GM12892 (cell line): Measurements from ENCODE around the gene MOB2.

Source experiments
- DNase-seq: peaks from one replicate; pipeline ENCODE4 v3.0.0; 2011; ENCODE audit not compliant: insufficient read length
- FAIRE-seq: peaks from 2 replicates; lab custom pipeline; 2011; peaks lifted over from hg19 to GRCh38; lab: Jason Lieb, UNC
- POLR2A ChIP-seq: IDR thresholded peaks from 2 replicates; pipeline ENCODE4 v1.6.1; 2011; ENCODE audit warnings: low read depth, low read length, control low read depth
- POLR2AphosphoS5 ChIP-seq: IDR thresholded peaks from 2 replicates; pipeline ENCODE4 v1.6.1; 2011; ENCODE audit warnings: low read depth, low read length, control low read depth
- TAF1 ChIP-seq: IDR thresholded peaks from 2 replicates; pipeline ENCODE4 v1.6.1; 2011; ENCODE audit warnings: low read depth, mild to moderate bottlenecking, control low read depth, low read length, borderline replicate concordance

The MOB2 gene

DNA sequence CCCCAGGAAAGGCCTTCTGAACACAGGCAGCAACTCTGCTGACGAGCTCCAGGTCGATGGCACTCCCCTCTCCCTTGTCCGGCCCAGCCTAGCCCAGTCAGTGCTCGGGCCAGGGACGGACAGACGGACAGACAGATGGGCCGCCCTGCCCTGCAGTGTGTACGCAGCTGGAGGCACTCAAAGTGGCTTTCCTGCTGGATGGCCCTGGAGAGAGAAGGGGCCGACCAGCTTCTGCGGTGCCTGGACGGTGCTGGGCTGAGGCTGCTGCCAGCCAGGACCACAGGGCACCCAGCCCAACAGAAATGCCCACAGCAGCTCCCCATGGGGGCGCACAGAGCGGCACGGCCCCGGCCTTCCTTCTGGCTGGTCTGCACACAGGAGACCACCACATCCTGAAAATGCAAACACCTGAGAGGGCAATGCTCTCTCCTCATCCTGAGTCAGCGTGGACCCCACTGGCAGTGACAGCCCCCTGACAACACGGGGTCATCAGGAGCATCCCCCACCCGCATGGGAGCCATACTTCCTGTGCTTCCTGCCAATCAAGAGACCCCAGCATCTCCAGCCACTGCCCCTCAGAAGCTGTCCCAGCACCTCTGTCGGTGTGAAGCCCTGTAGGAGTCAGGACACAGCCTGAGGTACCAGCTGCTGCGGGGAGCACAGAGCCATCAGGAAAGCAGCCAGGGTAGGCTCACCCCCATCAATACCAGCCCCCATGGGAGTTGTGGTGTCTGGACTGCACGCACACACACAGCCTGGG, 692 bp upstream of the MOB2 start:
- DNase-seq (no peak), FAIRE-seq (no peak)
- TF ChIP-seq TAF1 (no peak), POLR2AphosphoS5 (no peak)

DNA sequence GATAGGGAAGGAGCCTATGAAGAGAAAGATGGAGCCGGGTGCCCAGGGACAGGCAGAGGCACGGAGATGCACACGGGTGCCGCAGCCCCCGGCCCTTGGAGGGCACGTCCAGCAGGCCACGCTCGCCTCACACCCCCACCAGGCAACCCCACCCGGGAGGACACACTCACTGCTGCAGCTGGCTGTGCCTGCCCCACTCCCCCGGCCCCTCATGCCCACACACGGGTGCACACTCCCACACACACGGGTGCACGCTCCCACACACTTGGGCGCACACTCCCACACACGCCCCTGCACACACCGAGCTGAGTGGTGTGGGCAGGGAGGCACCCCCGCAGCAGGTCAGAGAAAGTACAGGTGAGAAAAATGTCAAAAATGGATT, 1.1 kb downstream of the MOB2 start:
- no peak for DNase-seq
- TF ChIP-seq POLR2A: no peak
- TF ChIP-seq POLR2AphosphoS5: no peak
- TF ChIP-seq TAF1: no peak
- no peak for FAIRE-seq

DNA sequence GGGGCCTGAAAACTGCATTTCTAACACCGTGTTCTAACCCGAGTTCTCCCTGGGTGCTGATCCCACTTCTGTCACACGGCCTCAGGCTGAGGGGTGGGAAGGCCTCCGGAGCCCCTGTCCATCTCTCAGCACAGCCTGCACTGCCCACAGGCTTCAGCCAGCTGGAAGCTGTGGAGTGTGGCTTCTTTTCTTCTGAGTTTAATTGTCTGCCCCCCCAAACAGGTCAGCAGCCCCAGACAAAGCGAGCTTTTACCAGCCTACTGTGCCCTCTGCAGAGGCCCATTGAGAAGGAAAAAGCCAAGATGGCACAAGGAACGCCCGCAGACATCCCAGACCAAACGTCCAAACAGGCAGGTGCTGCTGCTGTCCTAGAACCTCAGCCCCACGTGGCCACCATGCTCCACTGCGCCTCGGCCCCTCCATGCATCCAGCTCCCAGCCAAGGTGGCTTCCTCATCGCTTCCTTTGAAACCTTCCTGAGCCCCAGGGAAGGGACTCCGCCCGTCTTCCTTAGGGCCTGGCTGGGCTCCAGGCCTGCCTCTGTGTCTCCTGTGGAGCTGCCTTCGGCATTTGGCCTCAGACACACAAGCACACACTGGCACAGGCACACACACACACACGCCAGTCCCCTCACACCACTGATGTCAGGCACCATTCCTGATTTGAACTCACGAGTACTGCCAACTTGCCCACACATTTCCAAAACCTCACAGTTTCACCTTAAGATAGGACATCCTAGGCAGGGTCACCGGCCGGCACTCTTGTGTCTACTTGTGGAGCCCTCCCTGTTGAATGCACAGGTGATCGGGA, 1.7 kb downstream of the MOB2 start:
- TF ChIP-seq POLR2A: no peak
- no peak for TF ChIP-seq POLR2AphosphoS5
- TF ChIP-seq TAF1: no peak
- DNase-seq: no peak
- FAIRE-seq: no peak

DNA sequence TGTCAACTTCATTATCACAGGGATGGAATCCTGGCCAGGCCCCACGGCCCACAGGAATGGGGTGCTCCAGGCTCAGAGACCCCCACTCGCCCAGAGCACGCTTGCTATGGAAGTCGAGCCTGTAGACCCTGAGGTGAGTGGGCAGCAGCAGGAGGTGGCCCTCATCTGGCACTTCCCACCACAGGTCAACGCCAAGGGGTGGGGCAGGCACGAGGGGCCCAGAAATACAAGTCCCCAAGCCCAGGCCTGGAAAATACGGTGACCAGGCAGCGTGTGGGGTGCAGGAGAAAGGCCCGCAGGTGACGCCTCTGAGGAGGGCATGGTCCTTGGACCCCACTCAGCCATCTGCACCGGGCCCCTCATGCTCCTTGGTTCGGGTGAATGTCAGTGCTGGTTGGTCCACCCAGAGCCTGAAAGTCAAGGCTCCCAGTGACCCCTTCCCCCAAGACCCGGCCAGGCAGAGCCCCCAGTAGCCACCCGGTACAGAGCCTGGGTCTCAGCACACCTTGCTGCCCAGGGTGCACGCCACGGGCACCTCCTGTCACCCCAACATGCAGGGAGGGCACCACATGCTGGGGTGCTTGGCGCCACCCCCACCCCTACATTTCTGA, 2.4 kb downstream of the MOB2 start:
- TF ChIP-seq TAF1: no peak
- no peak for FAIRE-seq

DNA sequence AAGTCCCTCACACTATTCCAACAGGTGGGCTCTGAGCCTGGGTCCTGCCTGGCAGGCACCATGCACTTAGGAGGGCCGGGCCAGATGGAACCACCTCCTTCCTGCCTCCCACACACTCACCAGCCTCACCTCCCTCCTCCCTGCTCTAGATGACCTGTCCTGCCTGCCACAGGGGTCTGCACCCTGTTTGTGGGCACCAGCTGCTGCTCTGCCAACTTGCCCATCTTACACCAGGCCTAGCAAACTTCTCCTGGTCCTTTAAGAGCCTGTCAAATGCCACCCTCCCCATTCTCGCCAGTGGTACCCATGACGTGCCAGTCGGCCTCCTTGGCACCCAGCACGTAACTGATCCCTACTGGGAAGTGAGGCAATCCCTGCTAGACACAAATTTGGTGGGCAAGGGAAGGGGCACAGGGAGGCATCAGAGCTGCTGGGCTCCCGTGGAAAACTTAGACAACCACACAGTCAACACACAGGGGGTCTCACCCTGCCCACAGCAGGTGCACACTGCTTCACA, 3.1 kb downstream of the MOB2 start:
- no peak for FAIRE-seq
- TF ChIP-seq POLR2A (no peak), POLR2AphosphoS5 (no peak), TAF1 (no peak)
- no peak for DNase-seq

More for the DNA sequence above, 2.4 kb downstream of the MOB2 start:
- DNase-seq: no peak

DNA sequence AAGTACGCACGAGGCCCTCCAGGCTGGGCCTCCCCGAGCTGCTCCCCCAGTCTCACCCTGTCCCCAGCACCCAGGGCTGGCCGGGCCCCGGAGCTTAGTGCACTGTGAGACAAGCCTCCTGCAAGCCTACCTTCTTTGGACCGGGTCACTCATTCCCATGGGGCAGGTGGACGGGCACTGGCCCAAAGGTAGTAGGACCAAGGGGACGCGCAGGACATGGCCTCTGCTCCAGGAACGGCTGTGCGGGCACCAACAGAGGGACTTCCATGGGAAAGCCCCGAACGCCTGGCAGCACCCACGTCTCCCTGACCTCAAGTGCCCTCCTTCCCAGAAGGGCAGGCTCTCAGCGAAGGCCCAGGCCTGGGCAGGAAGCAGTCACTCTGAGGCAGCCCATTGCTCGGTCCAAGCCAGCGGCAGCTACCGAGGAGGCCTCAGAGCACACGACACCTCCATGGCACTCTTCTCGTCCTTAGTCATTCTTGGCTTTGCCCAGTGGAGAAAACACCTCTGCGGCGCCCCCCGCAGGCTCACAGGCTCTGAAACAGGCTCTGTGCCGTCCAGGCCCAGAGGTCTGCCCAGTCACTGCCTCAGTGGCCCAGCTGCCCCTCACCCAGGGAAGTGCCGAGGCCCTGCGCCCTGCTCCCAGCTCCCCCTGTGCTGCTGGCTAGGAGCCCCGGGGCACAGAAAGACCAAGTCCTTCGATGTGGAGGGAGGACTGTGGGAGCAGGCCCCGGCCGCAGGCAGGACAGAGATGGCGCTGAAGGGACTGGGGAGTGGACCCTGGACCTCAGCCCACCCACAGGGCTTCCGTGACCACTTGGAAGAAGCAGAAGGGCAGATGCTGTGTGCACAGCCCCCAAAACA, 3.8 kb downstream of the MOB2 start:
- TF ChIP-seq POLR2AphosphoS5 (no peak), TAF1 (no peak), POLR2A (no peak)
- FAIRE-seq (no peak), DNase-seq (no peak)

DNA sequence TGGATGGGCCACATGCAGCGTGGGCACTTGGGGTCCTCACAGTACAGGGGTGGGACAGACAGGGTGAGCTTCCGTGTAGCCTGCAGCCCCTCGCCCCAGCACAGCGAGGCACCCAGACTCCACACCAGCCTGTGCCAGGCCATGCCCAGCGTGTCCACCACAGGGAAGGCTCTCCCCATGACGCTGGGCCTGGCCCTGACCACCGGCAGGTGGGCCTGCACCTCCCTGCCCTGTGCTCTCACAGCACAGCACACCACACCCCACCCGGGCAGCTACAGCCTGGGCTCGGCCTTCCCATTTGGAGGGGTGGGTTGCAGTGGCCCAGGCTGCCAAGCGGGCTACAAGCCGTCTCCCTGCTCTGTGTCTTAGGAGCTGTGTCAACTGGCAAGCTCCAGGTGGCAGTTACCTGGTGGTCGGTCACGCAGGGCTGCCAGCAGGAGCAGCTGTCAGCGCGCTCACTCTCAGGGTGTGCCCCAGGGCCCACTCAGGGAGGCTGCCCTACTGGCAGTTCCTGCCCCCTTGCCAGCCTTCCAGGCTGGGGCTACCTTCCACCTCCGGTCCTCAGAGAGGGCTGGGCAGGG, 4.6 kb downstream of the MOB2 start:
- DNase-seq: no peak
- FAIRE-seq: no peak
- TF ChIP-seq POLR2AphosphoS5 (no peak), POLR2A (no peak), TAF1 (no peak)

DNA sequence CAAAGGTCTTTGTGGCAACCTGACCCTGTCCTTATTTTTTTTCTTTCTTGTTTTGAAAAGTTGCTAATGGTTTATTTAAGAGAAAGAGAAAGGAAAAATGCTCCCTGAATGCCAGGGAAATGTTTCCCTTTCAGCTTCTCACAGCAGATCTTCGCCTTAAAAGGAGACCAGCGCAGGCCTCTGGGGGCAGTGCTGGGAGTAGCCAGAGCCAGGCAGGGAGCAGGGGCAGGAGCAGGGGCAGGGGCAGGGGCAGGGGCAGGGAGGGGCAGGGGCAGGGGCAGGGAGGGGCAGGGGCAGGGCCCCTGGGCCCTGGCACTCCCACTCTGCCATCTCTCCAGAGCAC, 5.1 kb downstream of the MOB2 start:
- TF ChIP-seq POLR2AphosphoS5 (no peak), TAF1 (no peak), POLR2A (no peak)
- FAIRE-seq: no peak

DNA sequence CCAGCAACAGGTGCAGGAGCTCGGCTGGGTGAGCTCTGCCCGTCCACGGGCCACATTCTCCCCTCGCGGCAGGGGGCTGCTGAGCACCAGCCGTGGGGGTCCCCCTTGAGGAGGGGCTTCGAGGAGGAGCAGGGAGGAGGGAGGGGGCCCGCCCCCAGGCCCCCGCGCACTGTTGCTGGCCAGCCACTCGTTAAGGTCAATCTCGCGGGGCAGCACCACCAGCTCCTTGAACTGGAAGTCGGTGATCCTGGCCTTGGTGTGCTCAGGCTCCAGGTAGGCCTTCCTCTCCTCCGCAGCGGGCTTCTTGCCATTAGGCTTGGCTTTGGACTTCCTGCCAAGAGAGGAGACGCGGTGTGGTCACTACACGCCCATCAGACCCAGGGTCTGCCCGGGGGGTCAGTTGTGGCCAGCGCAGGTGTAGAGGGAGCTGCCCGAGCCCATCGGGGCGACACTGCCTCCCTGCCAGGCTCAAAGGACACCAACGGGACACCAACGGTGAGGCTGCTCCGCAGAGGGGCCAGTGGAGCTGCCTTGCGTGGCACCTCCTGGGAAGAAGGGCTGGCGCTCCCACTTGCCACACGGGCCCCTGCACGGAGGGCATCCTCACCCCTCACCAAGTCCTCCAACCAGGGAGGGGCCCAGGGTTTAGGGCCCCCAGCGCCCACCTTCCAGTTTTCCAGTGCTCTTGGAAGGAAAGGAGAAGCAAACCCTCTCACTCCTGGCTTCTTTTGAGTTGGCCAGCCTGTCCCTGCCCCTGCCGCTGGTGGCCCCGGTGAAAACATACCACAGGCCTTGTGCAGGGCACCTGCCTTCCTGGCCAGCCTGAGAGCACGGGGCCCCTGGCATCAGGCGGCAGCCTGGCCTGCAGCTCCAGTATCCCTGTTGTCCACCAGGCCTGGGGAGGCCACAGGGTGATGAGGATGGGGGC, 5.8 kb downstream of the MOB2 start:
- TF ChIP-seq POLR2A (no peak), TAF1 (no peak), POLR2AphosphoS5 (no peak)
- DNase-seq (no peak), FAIRE-seq (no peak)

More for the DNA sequence above, 5.1 kb downstream of the MOB2 start:
- DNase-seq: no peak

DNA sequence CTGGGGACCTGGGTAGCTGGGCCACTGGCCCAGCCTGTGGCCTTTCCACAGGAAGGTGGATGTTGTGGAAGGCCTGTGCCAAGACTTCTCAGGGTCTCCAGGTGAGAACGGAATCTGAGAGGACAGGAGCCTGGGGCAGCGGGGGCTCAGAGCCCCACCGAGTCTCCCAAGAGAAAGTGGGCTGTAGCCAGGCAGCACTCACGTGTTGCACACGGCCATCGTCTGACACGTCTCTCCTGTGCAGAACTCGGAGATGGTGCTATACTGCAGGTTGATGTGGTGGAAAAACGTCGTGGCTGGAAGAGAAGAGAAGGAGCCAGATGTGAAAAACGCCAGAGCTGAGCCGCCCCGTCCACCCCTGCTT, 6.4 kb downstream of the MOB2 start:
- FAIRE-seq (no peak), DNase-seq (no peak)
- TF ChIP-seq TAF1: no peak
- TF ChIP-seq POLR2A: no peak
- no peak for TF ChIP-seq POLR2AphosphoS5
